Activated effector memory CD4-positive, alpha-beta T cell treated with Interleukin-2 at 50 U/mL for 16 hours (primary cell): ENCODE results near the gene NCAPG2.
A peak's percentile ranks its signal among the peaks of the same experiment; 100 is the strongest.

Experiments
- DNase-seq: peaks from one replicate; pipeline ENCODE4 v3.0.0-alpha.2; 2020

NCAPG2 gene

GRCh38 chr7:158588878-158589442, 115.6 kb downstream of the NCAPG2 start:
- no peak for DNase-seq

GRCh38 chr7:158588085-158588877, 116.3 kb downstream of the NCAPG2 start:
- no peak for DNase-seq

- DNase-seq: peak; percentile 33
These were observed 117.2 kb downstream of the NCAPG2 start, which contains the start of gene PTPRN2 for GRCh38 chr7:158587162-158588084. Gene PTPRN2 (minus strand): TSS chr7:158587823.

GRCh38 chr7:158586499-158587161, 118.0 kb downstream of the NCAPG2 start:
- no peak for DNase-seq

GRCh38 chr7:158585721-158586498, 118.7 kb downstream of the NCAPG2 start:
- no peak for DNase-seq

- DNase-seq: no peak
These were observed 120.2 kb downstream of the NCAPG2 start for GRCh38 chr7:158584407-158584806.

- no peak for DNase-seq
These were observed 120.8 kb downstream of the NCAPG2 start for GRCh38 chr7:158583810-158584209.

GRCh38 chr7:158583143-158583542, 121.5 kb downstream of the NCAPG2 start:
- DNase-seq: no peak

- no peak for DNase-seq
These were observed 122.5 kb downstream of the NCAPG2 start for GRCh38 chr7:158582089-158582456.

- DNase-seq: no peak
These were observed 123.0 kb downstream of the NCAPG2 start for GRCh38 chr7:158581440-158582088.
